HCT116 (cell line): ENCODE data around the gene UXS1. TPM values are rescaled to one million over a fixed set of nuclear protein-coding genes. Genes with fewer than 3 reads are reported as not detected.

Experiments used
- ATAC-seq: fragments of 200-7000 bp; cut with Tn5 transposase; 2 replicates; pipeline ENCODE4 v1.9.1; 2020; ENCODE audit warnings: mild to moderate bottlenecking, moderate library complexity
- BruUV-seq: library from RNA; stranded (reverse); fragments of 400-500 nt; replicated peaks from 2 replicates; lab custom pipeline; 2021; lab: Mats Ljungman, UMichigan
- CTCF ChIA-PET: fragments of 300-600 bp; sonication (Branson Sonifier 250); formaldehyde crosslinking; loops from one replicate; lab custom pipeline; 2021; ENCODE audit warnings: antibody characterized with exemption; lab: Charles Lee
- POLR2A ChIA-PET: fragments of 300-600, 350-600 bp; sonication (Branson Sonifier 250); formaldehyde crosslinking; loops from one replicate; lab custom pipeline; 2021; ENCODE audit warnings: antibody characterized with exemption; lab: Charles Lee
- RAD21 ChIA-PET, 2 experiments: fragments of 300-600 bp; sonication (Branson Sonifier 250); formaldehyde crosslinking; loops; one replicate each; lab custom pipeline; 2023; ENCODE audit warnings: low total read pairs in 2 of 2; ENCODE audit not compliant: uncharacterized antibody in 2 of 2, unreplicated experiment in 2 of 2, low non-redundant PET in 1 of 2; lab: Charles Lee
- DNase-seq: peaks from one replicate; pipeline ENCODE4 v3.0.0-alpha.2; 2010; ENCODE audit warnings: low read depth, low spot score
- H2AFZ ChIP-seq: fragments of 200-600 bp; shearing (Covaris generic), sonication (generic); 2 replicates; pipeline ENCODE4 v1.6.1; 2017; ENCODE audit warnings: low read depth, mixed run types, mixed read lengths, antibody characterized with exemption, low read length; ENCODE audit not compliant: poor library complexity, severe bottlenecking
- H3K27ac ChIP-seq: 2 replicates; pipeline ENCODE4 v1.5.1; 2012; ENCODE audit warnings: low read depth, low read length
- H3K27me3 ChIP-seq: fragments of 200-600 bp; sonication (generic); 2 replicates; pipeline ENCODE4 v1.6.1; 2016; ENCODE audit warnings: mixed run types, low read length, mixed read lengths; ENCODE audit not compliant: insufficient read depth
- H3K36me3 ChIP-seq, 2 experiments: fragments of 200-500 bp in 1 of 2; fragments of 200-600 bp in 1 of 2; sonication (Bioruptor generic) in 1 of 2; sonication (generic) in 1 of 2; 2 replicates each; pipeline versions ENCODE4 v1.5.1 to v1.6.1; 2014 to 2016; ENCODE audit warnings: low read length in 2 of 2, inconsistent platforms in 1 of 2, mixed read lengths in 1 of 2, mixed run types in 1 of 2; ENCODE audit not compliant: insufficient read depth in 2 of 2, control insufficient read depth in 1 of 2
- H3K4me1 ChIP-seq, 2 experiments: fragments of 200-600 bp in 1 of 2; sonication (generic) in 1 of 2; 2 replicates each; pipeline versions ENCODE4 v1.5.1 to v1.6.1; 2012 to 2017; ENCODE audit warnings: low read length in 2 of 2, inconsistent platforms in 1 of 2, mild to moderate bottlenecking in 1 of 2, mixed read lengths in 1 of 2, mixed run types in 1 of 2, moderate library complexity in 1 of 2; ENCODE audit not compliant: insufficient read depth in 2 of 2, control insufficient read depth in 1 of 2
- H3K4me2 ChIP-seq: fragments of 200-600 bp; sonication (generic); 2 replicates; pipeline ENCODE4 v1.6.1; 2017; ENCODE audit warnings: mixed run types, low read length, mixed read lengths
- H3K4me3 ChIP-seq, 2 experiments: fragments of 200-600 bp in 1 of 2; sonication (generic) in 1 of 2; replicated peaks in 1 of 2; 2 replicates each; pipeline ENCODE4 v1.5.1; 2011 to 2016; ENCODE audit warnings: low read length in 2 of 2, control low read depth in 1 of 2, low read depth in 1 of 2, mild to moderate bottlenecking in 1 of 2, mixed read lengths in 1 of 2, mixed run types in 1 of 2
- H3K79me2 ChIP-seq: fragments of 200-600 bp; sonication (generic); 2 replicates; pipeline ENCODE4 v1.6.1; 2017; ENCODE audit warnings: mild to moderate bottlenecking, mixed run types, low read length, moderate library complexity, mixed read lengths; ENCODE audit not compliant: insufficient read depth
- H3K9ac ChIP-seq: fragments of 200-600 bp; sonication (generic); 2 replicates; pipeline ENCODE4 v1.6.1; 2016; ENCODE audit warnings: low read length, mixed read lengths
- H3K9me2 ChIP-seq: fragments of 200-600 bp; sonication (generic), shearing (Covaris generic); 2 replicates; pipeline ENCODE4 v1.6.1; 2017; ENCODE audit warnings: mixed run types, mild to moderate bottlenecking, moderate library complexity; ENCODE audit not compliant: insufficient read depth
- H3K9me3 ChIP-seq, 2 experiments: fragments of 200-500 bp in 1 of 2; fragments of 200-600 bp in 1 of 2; sonication (Bioruptor generic) in 1 of 2; sonication (generic) in 1 of 2; 2 replicates each; pipeline ENCODE4 v1.6.1; 2014 to 2017; ENCODE audit warnings: low read length in 2 of 2, mixed read lengths in 2 of 2, inconsistent platforms in 1 of 2, low read depth in 1 of 2, mild to moderate bottlenecking in 1 of 2, mixed run types in 1 of 2, moderate library complexity in 1 of 2; ENCODE audit not compliant: control insufficient read depth in 1 of 2, insufficient read depth in 1 of 2
- H4K20me1 ChIP-seq: fragments of 200-600 bp; sonication (generic), shearing (Covaris generic); 2 replicates; pipeline ENCODE4 v1.6.1; 2017; ENCODE audit warnings: mixed run types, mild to moderate bottlenecking, moderate library complexity; ENCODE audit not compliant: insufficient read depth
- CBX3 ChIP-seq: IDR thresholded peaks from 2 replicates; pipeline ENCODE4 v1.6.1; 2012; ENCODE audit warnings: low read depth
- CEBPB ChIP-seq: IDR thresholded peaks from 2 replicates; pipeline ENCODE4 v1.6.1; 2012; ENCODE audit warnings: low read depth
- JUND ChIP-seq: IDR thresholded peaks from 2 replicates; pipeline ENCODE4 v1.6.1; 2012
- REST ChIP-seq: IDR thresholded peaks from 2 replicates; pipeline ENCODE4 v1.6.1; 2012; ENCODE audit warnings: low read depth
- SRF ChIP-seq: IDR thresholded peaks from 2 replicates; pipeline ENCODE4 v1.6.1; 2012; ENCODE audit warnings: low read depth
- intact Hi-C: fragments of 100-400 bp; cut with micrococcal nuclease; formaldehyde crosslinking; loops from 2 replicates; pipeline ENCODE4 v1.10.0; 2022
- total RNA-seq: library from RNA; stranded (reverse); gene quantifications from one replicate; pipeline ENCODE4 v1.2.1, GENCODE V29; 2021; ENCODE audit not compliant: unreplicated experiment
- TF ChIP-seq, protein P1 (sequence below): IDR thresholded peaks from 2 replicates; pipeline ENCODE4 v1.6.1; 2012
- TF ChIP-seq, protein P2 (sequence below): IDR thresholded peaks from 2 replicates; pipeline ENCODE4 v1.6.1; 2012

Gene UXS1
- total RNA-seq, 1 experiment from 2014 or later = 45.7 TPM

- H3K4me3 ChIP-seq = no peak overlapping the region
- no peaks in the 10 kb centered on the region for H3K36me3 ChIP-seq
- no peak for DNase-seq
- peaks cover 16 to 32% of the 10 kb centered on the region in 2 experiments; a peak in 3 of 4 replicates for H3K4me1 ChIP-seq
- H3K27me3 ChIP-seq = no peaks in the 10 kb centered on the region
- RAD21 ChIA-PET = no interaction called here
- H3K9ac ChIP-seq = no peak overlapping the region
- peak overlapping the region; percentile 24; the same call in 1 of the 2 replicates for H3K4me2 ChIP-seq
- no peak overlapping the region for H2AFZ ChIP-seq
- TF ChIP-seq, protein P1, sequence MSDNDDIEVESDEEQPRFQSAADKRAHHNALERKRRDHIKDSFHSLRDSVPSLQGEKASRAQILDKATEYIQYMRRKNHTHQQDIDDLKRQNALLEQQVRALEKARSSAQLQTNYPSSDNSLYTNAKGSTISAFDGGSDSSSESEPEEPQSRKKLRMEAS = 0 out of 2 replicates have a peak, but pooled peaks have one; percentile 43
- TF ChIP-seq JUND (peak; percentile 18; the same call in 1 of the 2 replicates), CBX3 (no peak)
- TF ChIP-seq, all 23 proteins: peak for 2
- intact Hi-C loops = no loop called here
- H3K79me2 ChIP-seq = no peaks in the 10 kb centered on the region
- H3K9me3 ChIP-seq = no peaks in the 10 kb centered on the region
- ChIA-PET CTCF (no interaction called here), POLR2A (no interaction called here)
- peak; percentile 55; the same call in 1 of the 2 replicates for ATAC-seq
- no peak overlapping the region for H3K27ac ChIP-seq
- no peaks in the 10 kb centered on the region for H3K9me2 ChIP-seq
- no peaks in the 10 kb centered on the region for H4K20me1 ChIP-seq
- BruUV-seq = no TSS peak
Measured at GRCh38 chr2:106057206-106057605, 136.9 kb downstream of the UXS1 start.

DNA sequence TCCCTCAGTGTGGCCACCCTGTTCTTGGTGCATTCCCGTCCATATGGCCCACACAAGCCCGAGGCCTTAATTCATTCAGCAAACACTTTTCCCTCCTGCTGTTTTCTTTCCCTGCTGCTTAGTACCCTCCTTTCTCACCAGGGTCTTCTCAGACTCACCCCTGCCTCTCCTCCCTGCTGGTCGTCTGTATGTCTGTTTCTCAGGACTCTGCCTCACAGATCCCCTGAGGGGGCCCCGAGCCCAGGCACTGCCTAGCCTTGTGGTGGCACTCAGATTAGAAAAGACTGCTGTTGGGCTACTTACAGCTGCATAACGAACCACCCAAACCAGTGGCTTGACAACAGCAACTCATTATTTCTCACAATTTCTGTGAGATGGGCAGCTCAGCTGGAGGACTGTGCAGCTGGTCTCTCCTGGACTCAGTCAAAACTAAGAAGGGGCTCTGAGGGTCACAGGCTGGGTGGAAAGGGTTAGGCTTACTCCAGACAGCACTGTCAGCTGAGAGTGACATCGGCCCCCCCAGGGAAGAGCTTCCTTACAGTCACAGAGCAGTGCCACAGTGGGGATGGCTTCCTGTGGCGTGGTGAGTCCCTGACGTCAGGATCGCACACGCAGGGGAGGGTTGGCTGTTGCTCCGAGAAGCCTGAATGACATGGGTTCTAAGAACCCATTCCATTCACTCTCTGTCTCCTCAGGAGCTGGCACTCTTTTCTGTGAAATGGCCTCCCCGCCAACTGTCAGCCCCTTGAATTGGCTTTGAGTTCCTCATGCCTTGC lies 139.0 kb downstream of the UXS1 start:
- intact Hi-C loops = no loop called here
- Histone ChIP-seq H3K9ac (no peak overlapping the region), H2AFZ (no peak overlapping the region), H3K27me3 (no peaks in the 10 kb centered on the region), H3K27ac (no peak overlapping the region), H3K4me1 (peaks cover 16 to 32% of the 10 kb centered on the region in 2 experiments; a peak in 3 of 4 replicates), H4K20me1 (no peaks in the 10 kb centered on the region), H3K9me2 (no peaks in the 10 kb centered on the region), H3K36me3 (no peaks in the 10 kb centered on the region), H3K4me2 (no peak overlapping the region), H3K79me2 (no peaks in the 10 kb centered on the region), H3K9me3 (no peaks in the 10 kb centered on the region), H3K4me3 (no peak overlapping the region)
- ATAC-seq (no peak), DNase-seq (no peak)
- BruUV-seq = no TSS peak
- ChIA-PET CTCF (no interaction called here), POLR2A (no interaction called here), RAD21 (no interaction called here)
- TF ChIP-seq CEBPB (no peak), REST (no peak), SRF (no peak)
- TF ChIP-seq, protein P1 = no peak
- TF ChIP-seq, protein P2, sequence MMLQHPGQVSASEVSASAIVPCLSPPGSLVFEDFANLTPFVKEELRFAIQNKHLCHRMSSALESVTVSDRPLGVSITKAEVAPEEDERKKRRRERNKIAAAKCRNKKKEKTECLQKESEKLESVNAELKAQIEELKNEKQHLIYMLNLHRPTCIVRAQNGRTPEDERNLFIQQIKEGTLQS = no peak
